Stomach (tissue), 9 donors: ENCODE measurements around the gene KLHDC7A. TPM values are rescaled to one million over a fixed set of nuclear protein-coding genes. Genes with fewer than 3 reads are reported as not detected.

Experiments
- DNase-seq, 2 donors: peaks; one replicate each; pipeline versions ENCODE4 v3.0.0 to v3.0.0-alpha.2; 2013 to 2019
- H3K27ac ChIP-seq, 5 donors: fragments of 200-600 bp in 4 of 5; sonication (generic) in 4 of 5; one replicate each; pipeline ENCODE4 v1.5.1; 2013 to 2019; ENCODE audit warnings: mild to moderate bottlenecking in 1 of 5, moderate library complexity in 1 of 5
- H3K27me3 ChIP-seq, 3 donors: fragments of 200-600 bp; sonication (generic); one replicate each; pipeline ENCODE4 v1.5.1; 2017 to 2019; ENCODE audit warnings: mixed run types in 1 of 3
- H3K36me3 ChIP-seq, 4 donors: fragments of 200-600 bp; sonication (generic); 1 replicate in 3 of 4; 2 replicates in 1 of 4; pipeline ENCODE4 v1.5.1; 2016 to 2019
- H3K4me1 ChIP-seq, 4 donors: fragments of 200-600 bp; sonication (generic); one replicate each; pipeline ENCODE4 v1.5.1; 2016 to 2019
- H3K4me3 ChIP-seq, 4 donors: fragments of 200-600 bp; sonication (generic) in 3 of 4; one replicate each; pipeline ENCODE4 v1.5.1; 2016 to 2019; ENCODE audit warnings: mild to moderate bottlenecking in 1 of 4
- H3K9me3 ChIP-seq, 4 donors: fragments of 200-600 bp; sonication (generic); one replicate each; pipeline ENCODE4 v1.5.1; 2016 to 2019
- CTCF ChIP-seq, 7 experiments: fragments of 450-650 bp in 4 of 7; fragments of 200-600 bp in 3 of 7; sonication (generic) in 3 of 7; IDR thresholded peaks; one replicate each; pipeline ENCODE4 v1.5.1; 2016 to 2019; ENCODE audit warnings: antibody characterized with exemption in 7 of 7, control low read depth in 2 of 7, mild to moderate bottlenecking in 1 of 7
- EP300 ChIP-seq: sonication (generic); formaldehyde crosslinking; IDR thresholded peaks from one replicate; pipeline ENCODE4 v1.6.1; 2017; ENCODE audit warnings: antibody characterized with exemption
- POLR2A ChIP-seq, 4 donors: fragments of 450-650 bp; IDR thresholded peaks; one replicate each; pipeline ENCODE4 v1.6.1; 2016; ENCODE audit warnings: antibody characterized with exemption in 4 of 4, control low read depth in 2 of 4, mild to moderate bottlenecking in 1 of 4, moderate library complexity in 1 of 4
- POLR2AphosphoS5 ChIP-seq, 3 donors: sonication (generic); formaldehyde crosslinking; IDR thresholded peaks; one replicate each; pipeline ENCODE4 v1.6.1; 2016; ENCODE audit warnings: antibody characterized with exemption in 3 of 3
- WGBS, 5 donors: extraction: QIAGEN DNeasy Blood & Tissue Kit in 3 of 5; methylation state at CpG; one replicate each; pipeline versions ENCODE4 v1.1.5 to v1.1.7; 2013 to 2018; 5-methylcytosine and 5-hydroxymethylcytosine counted together
- intact Hi-C: fragments of 100-400 bp; cut with DNase I; formaldehyde crosslinking; loops from one replicate; pipeline ENCODE4 v1.15.1; 2023; ENCODE audit warnings: low total_unique reads
- polyA plus RNA-seq, 3 donors: library from polyadenylated mRNA; stranded (reverse); fragments of 200-250 nt; gene quantifications; one replicate each; pipeline ENCODE4 v1.2.3, GENCODE V29; 2013
- total RNA-seq, 5 donors: library from RNA; depleted of rRNA; stranded (reverse); fragments of >200 nt; gene quantifications; one replicate each; pipeline versions ENCODE4 v1.1.0 to v1.2.3, GENCODE V29; 2014 to 2016
- donor health status: healthy with polysubstance abuse.
- donor health status: Bipolar disorder and iron deficiency.
- donor health status: healthy.

The KLHDC7A gene
- total and polyA plus RNA-seq, 8 donors, result 0.29 to 8.9 (median 1.9) TPM

GRCh38 chr1:18504609-18505008 lies 23.9 kb downstream of the KLHDC7A start:
- Histone ChIP-seq H3K27ac (no peak overlapping the region), H3K4me3 (no peak overlapping the region), H3K9me3 (peaks cover 0 to 11% (median 5%) of the 10 kb centered on the region in 4 donors), H3K27me3 (peaks cover 0 to 5% (median 0%) of the 10 kb centered on the region in 3 donors), H3K4me1 (peaks cover 0 to 2% (median 0%) of the 10 kb centered on the region in 4 donors), H3K36me3 (no peaks in the 10 kb centered on the region)
- WGBS, 5 donors, result 55 to 76% (median 71%) methylated on average over 3 of the region's 3 CpGs
- DNase-seq, result no peak
- intact Hi-C loops, result no loop called here
- TF ChIP-seq POLR2AphosphoS5 (IDR thresholded peaks at IDR 0.05) (no peak), CTCF (IDR thresholded peaks at IDR 0.05) (no peak), EP300 (no peak), POLR2A (IDR thresholded peaks at IDR 0.05) (no peak)

GRCh38 chr1:18505666-18506065 lies 24.9 kb downstream of the KLHDC7A start:
- peaks cover 0 to 11% (median 5%) of the 10 kb centered on the region in 4 donors for H3K9me3 ChIP-seq
- H3K27ac ChIP-seq, result no peak overlapping the region
- TF ChIP-seq CTCF (IDR thresholded peaks at IDR 0.05) (no peak), POLR2A (IDR thresholded peaks at IDR 0.05) (no peak), EP300 (no peak), POLR2AphosphoS5 (IDR thresholded peaks at IDR 0.05) (no peak)
- intact Hi-C loops, result no loop called here
- H3K4me3 ChIP-seq, result no peak overlapping the region
- DNase-seq, result no peak
- no peaks in the 10 kb centered on the region for H3K27me3 ChIP-seq
- peaks cover 0 to 4% (median 0%) of the 10 kb centered on the region in 4 donors for H3K4me1 ChIP-seq
- H3K36me3 ChIP-seq, result no peaks in the 10 kb centered on the region

GRCh38 chr1:18508084-18508483 lies 27.4 kb downstream of the KLHDC7A start:
- intact Hi-C loops, result no loop called here
- Histone ChIP-seq H3K27ac (no peak overlapping the region), H3K9me3 (peaks cover 0 to 11% (median 5%) of the 10 kb centered on the region in 4 donors), H3K36me3 (no peaks in the 10 kb centered on the region), H3K4me3 (no peak overlapping the region), H3K27me3 (no peaks in the 10 kb centered on the region), H3K4me1 (peaks cover 0 to 4% (median 0%) of the 10 kb centered on the region in 4 donors)
- DNase-seq, result no peak
- WGBS, 5 donors, result 90 to 100% (median 94%) methylated on average over 1 of the region's 1 CpG
- TF ChIP-seq POLR2A (IDR thresholded peaks at IDR 0.05) (no peak), EP300 (no peak), CTCF (IDR thresholded peaks at IDR 0.05) (no peak), POLR2AphosphoS5 (IDR thresholded peaks at IDR 0.05) (no peak)

GRCh38 chr1:18511149-18511873 lies 30.6 kb downstream of the KLHDC7A start:
- Histone ChIP-seq H3K36me3 (no peaks in the 10 kb centered on the region), H3K4me1 (peaks cover 0 to 7% (median 2%) of the 10 kb centered on the region in 4 donors), H3K4me3 (no peak overlapping the region), H3K9me3 (peaks cover 6 to 27% (median 16%) of the 10 kb centered on the region in 4 donors), H3K27me3 (no peaks in the 10 kb centered on the region), H3K27ac (no peak overlapping the region)
- DNase-seq, result peak in 1 of 2 donors; percentile 30
- intact Hi-C loops, result no loop called here
- TF ChIP-seq CTCF (IDR thresholded peaks at IDR 0.05) (no peak), POLR2A (IDR thresholded peaks at IDR 0.05) (no peak), EP300 (no peak), POLR2AphosphoS5 (IDR thresholded peaks at IDR 0.05) (no peak)
- WGBS, 5 donors, result 71 to 85% (median 76%) methylated on average over 5 of the region's 5 CpGs
